UCSD-AML1 (cell line): ENCODE data around the gene FCGBP.
A peak's percentile ranks its signal among the peaks of the same experiment; 100 is the strongest.
"Not testable (repeated sequence)": the region's sequence is repeated elsewhere in the genome, so short reads cannot be mapped to it uniquely, and the experiment has no call there.

Experiments used
- DNase-seq: peaks from one replicate; lab custom pipeline; 2025; ENCODE audit not compliant: unreplicated experiment; lab: John Stamatoyannopoulos, UW

Gene FCGBP

GRCh38 chr19:39919976-39920375 lies 14.5 kb downstream of the FCGBP start:
- DNase-seq, result no peak

- DNase-seq, result no peak
Observed at GRCh38 chr19:39918183-39918651, 16.2 kb downstream of the FCGBP start.

GRCh38 chr19:39917561-39918182 lies 16.8 kb downstream of the FCGBP start:
- DNase-seq, result no peak

- DNase-seq, result no peak
Observed at GRCh38 chr19:39916851-39917396, 17.5 kb downstream of the FCGBP start.

GRCh38 chr19:39916236-39916635 lies 18.2 kb downstream of the FCGBP start:
- DNase-seq, result no peak

- no peak for DNase-seq
Observed at GRCh38 chr19:39915848-39916215, 18.6 kb downstream of the FCGBP start.

GRCh38 chr19:39915101-39915847 lies 19.2 kb downstream of the FCGBP start:
- DNase-seq, result no peak

GRCh38 chr19:39913682-39914333 lies 20.6 kb downstream of the FCGBP start:
- DNase-seq, result no peak

GRCh38 chr19:39908803-39909202 lies 25.6 kb downstream of the FCGBP start:
- DNase-seq, result no peak

- no peak for DNase-seq
Observed at GRCh38 chr19:39906820-39907611, 27.4 kb downstream of the FCGBP start.

- no peak for DNase-seq
Observed at GRCh38 chr19:39906283-39906682, 28.2 kb downstream of the FCGBP start.

- DNase-seq, result not testable (repeated sequence)
Observed at GRCh38 chr19:39903486-39904091, 30.8 kb downstream of the FCGBP start.

GRCh38 chr19:39902326-39902725 lies 32.1 kb downstream of the FCGBP start:
- not testable (repeated sequence) for DNase-seq

- not testable (repeated sequence) for DNase-seq
Observed at GRCh38 chr19:39901681-39902080, 32.8 kb downstream of the FCGBP start.

GRCh38 chr19:39898858-39899257 lies 35.6 kb downstream of the FCGBP start:
- DNase-seq, result not testable (repeated sequence)

GRCh38 chr19:39897511-39898245 lies 36.8 kb downstream of the FCGBP start:
- DNase-seq, result peak; percentile 70

GRCh38 chr19:39895096-39895495 lies 39.3 kb downstream of the FCGBP start:
- not testable (repeated sequence) for DNase-seq

- DNase-seq, result not testable (repeated sequence)
Observed at GRCh38 chr19:39894236-39894606, 40.2 kb downstream of the FCGBP start.

GRCh38 chr19:39893366-39894235 lies 40.8 kb downstream of the FCGBP start:
- not testable (repeated sequence) for DNase-seq
